ENCODE results near the gene SLC35A2.

The SLC35A2 gene

DNA sequence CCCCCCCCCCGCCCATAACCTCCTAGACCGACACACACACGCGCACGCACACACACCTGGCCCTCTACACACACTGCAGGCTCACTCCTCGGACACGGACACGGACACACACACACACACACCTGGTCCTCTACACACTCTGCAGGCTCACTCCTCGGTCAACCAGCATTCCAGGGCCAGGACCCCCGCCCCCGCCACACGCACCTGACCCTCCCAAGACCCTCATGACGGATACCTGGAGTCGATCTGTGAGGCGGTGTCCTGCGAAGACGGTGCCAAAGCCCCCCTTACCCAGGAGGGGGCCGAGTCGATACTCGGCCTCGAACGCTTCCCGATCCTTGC, 6.8 kb upstream of the SLC35A2 start:
- ATAC-seq (ENCODE audit: insufficient read depth, low read depth): no peak
- Histone ChIP-seq H3K27ac (ENCODE audit: low read length) (peak overlapping the region; percentile 81), H3K4me3 (ENCODE audit: low read depth in 1 of 2, low read length in 2 of 2) (peak overlapping the region; percentile 62 to 79; a peak in 3 of 4 replicates), H4K20me1 (ENCODE audit: insufficient read depth, low read length) (peaks cover 10% of the 10 kb centered on the region; the same call in 1 of the 2 replicates), H2AFZ (ENCODE audit: low read depth, low read length) (peak overlapping the region; percentile 55), H3K79me2 (ENCODE audit: insufficient read depth, low read length) (peaks cover 12% of the 10 kb centered on the region), H3K36me3 (ENCODE audit: insufficient read depth, low read length) (peaks cover 23% of the 10 kb centered on the region), H3K4me2 (ENCODE audit: insufficient read depth, low read length) (peak overlapping the region; percentile 97), H3K9ac (ENCODE audit: low read depth, low read length) (peak overlapping the region; percentile 77), H3K27me3 (ENCODE audit: insufficient read depth, low read length, poor library complexity) (no peaks in the 10 kb centered on the region), H3K4me1 (ENCODE audit: insufficient read depth, low read length) (peaks cover 34% of the 10 kb centered on the region), H3K9me3 (ENCODE audit: insufficient read depth, low read length, severe bottlenecking) (no peaks in the 10 kb centered on the region)
- no peak for DNase-seq
- TF ChIP-seq CTCF (IDR thresholded peaks at IDR 0.05; ENCODE audit: borderline replicate concordance, extremely low read depth, low read length, poor library complexity, severe bottlenecking): no peak
- no peak for TF ChIP-seq EZH2 (IDR thresholded peaks at IDR 0.05; ENCODE audit: borderline replicate concordance, low read depth, low read length, severe bottlenecking)

DNA sequence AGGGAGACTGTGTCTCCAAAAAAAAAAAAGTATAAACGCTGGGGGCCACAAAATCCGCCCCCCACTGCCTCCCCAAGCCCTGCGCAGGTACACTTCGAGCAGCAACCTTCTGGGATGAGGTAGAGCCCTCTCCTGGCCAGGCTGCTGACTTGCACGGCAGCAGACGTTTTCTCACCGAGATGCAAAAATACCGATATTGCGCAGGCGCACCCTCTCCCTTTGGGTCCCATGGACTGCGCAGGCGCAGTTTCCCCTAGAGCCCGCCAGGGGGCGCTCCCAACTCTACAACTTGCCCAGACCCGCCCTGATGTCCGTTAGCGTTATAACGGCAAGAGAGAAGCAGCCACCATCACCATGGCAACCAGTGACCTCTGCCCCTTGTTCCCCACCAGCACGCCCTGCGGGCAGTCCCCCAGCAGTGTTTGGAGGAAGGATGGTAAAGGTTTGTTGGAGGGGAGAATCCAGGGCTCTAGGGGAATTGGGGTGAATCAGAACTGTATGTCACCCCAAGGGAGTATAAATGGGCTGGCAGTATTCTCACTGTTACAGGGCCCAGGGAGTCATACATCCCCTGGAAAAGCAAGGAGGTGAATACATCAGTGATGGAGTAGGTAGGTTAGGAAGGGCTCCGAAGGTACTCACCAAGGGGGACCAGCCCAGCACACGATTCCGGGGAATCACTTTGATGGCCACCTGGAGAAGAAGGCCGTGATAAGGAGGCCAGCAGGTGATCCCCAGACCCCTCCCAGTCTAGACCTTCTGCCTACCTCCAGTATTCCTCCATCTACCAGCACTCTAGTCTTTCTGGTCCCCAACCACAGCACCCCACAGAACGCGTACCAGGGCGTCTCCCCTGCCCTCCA, 5.9 kb upstream of the SLC35A2 start:
- Histone ChIP-seq H3K4me1 (ENCODE audit: insufficient read depth, low read length) (peaks cover 38% of the 10 kb centered on the region), H3K27me3 (ENCODE audit: insufficient read depth, low read length, poor library complexity) (no peaks in the 10 kb centered on the region), H3K4me3 (ENCODE audit: low read depth in 1 of 2, low read length in 2 of 2) (peak overlapping the region; percentile 62 to 79; a peak in 3 of 4 replicates), H3K36me3 (ENCODE audit: insufficient read depth, low read length) (peaks cover 17% of the 10 kb centered on the region), H3K4me2 (ENCODE audit: insufficient read depth, low read length) (peak overlapping the region; percentile 97), H3K79me2 (ENCODE audit: insufficient read depth, low read length) (peaks cover 12% of the 10 kb centered on the region), H3K27ac (ENCODE audit: low read length) (peak overlapping the region; percentile 81), H4K20me1 (ENCODE audit: insufficient read depth, low read length) (peaks cover 10% of the 10 kb centered on the region; the same call in 1 of the 2 replicates), H2AFZ (ENCODE audit: low read depth, low read length) (no peak overlapping the region), H3K9me3 (ENCODE audit: insufficient read depth, low read length, severe bottlenecking) (no peaks in the 10 kb centered on the region), H3K9ac (ENCODE audit: low read depth, low read length) (peak overlapping the region; percentile 77)
- DNase-seq (peak; percentile 89), ATAC-seq (ENCODE audit: insufficient read depth, low read depth) (peak; percentile 60)
- TF ChIP-seq CTCF (IDR thresholded peaks at IDR 0.05; ENCODE audit: borderline replicate concordance, extremely low read depth, low read length, poor library complexity, severe bottlenecking): peak; percentile 93
- TF ChIP-seq EZH2 (IDR thresholded peaks at IDR 0.05; ENCODE audit: borderline replicate concordance, low read depth, low read length, severe bottlenecking): no peak

DNA sequence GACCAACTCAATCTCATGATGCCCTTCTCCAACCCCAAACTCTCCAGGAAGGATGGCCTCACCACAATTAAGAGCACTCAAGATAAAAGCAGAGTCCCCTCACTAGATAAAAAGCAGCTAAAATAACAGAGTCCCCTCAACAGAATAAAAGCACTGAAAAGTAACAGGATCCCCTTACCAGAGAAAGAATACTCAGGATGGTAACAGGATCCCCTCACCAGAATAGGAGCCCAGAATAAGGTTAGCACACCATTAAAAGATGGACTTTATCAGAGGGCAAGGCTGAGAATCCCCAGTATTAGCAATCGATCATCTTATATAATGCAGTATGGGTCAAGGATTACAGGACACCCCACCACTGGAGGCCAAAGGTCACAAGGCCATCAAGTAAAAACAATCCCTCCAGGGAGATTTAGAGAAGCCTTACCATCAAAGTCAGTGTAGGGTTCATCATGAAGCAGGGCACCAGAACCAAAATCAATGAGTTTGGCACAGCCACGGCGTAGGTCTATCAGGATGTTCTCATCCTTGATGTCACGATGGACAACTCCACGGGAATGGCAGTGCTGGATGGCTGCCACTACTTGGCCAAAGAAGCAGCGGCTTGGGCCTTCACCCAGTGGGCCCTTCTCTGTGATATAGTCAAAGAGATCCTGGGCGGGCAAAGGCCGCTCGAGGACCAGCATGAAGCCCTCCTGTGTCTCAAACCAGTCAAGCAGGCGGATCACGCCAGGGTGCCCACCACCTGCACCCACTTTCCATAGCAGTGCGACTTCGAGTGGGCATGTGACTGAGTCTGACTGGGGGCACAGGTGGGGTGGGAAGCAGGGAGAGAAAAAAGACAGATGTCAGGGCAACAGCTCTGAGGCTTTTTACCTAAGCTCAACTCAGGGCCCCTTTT, 3.4 kb upstream of the SLC35A2 start:
- Histone ChIP-seq H3K36me3 (ENCODE audit: insufficient read depth, low read length) (peaks cover 17% of the 10 kb centered on the region), H3K79me2 (ENCODE audit: insufficient read depth, low read length) (peaks cover 29% of the 10 kb centered on the region), H2AFZ (ENCODE audit: low read depth, low read length) (no peak overlapping the region), H4K20me1 (ENCODE audit: insufficient read depth, low read length) (peaks cover 4% of the 10 kb centered on the region; the same call in 1 of the 2 replicates), H3K4me1 (ENCODE audit: insufficient read depth, low read length) (peaks cover 49% of the 10 kb centered on the region), H3K9ac (ENCODE audit: low read depth, low read length) (no peak overlapping the region), H3K4me2 (ENCODE audit: insufficient read depth, low read length) (no peak overlapping the region), H3K27ac (ENCODE audit: low read length) (no peak overlapping the region), H3K27me3 (ENCODE audit: insufficient read depth, low read length, poor library complexity) (no peaks in the 10 kb centered on the region), H3K9me3 (ENCODE audit: insufficient read depth, low read length, severe bottlenecking) (no peaks in the 10 kb centered on the region), H3K4me3 (ENCODE audit: low read depth in 1 of 2, low read length in 2 of 2) (no peak overlapping the region)
- no peak for DNase-seq
- ATAC-seq (ENCODE audit: insufficient read depth, low read depth): no peak
- no peak for TF ChIP-seq CTCF (IDR thresholded peaks at IDR 0.05; ENCODE audit: borderline replicate concordance, extremely low read depth, low read length, poor library complexity, severe bottlenecking)
- no peak for TF ChIP-seq EZH2 (IDR thresholded peaks at IDR 0.05; ENCODE audit: borderline replicate concordance, low read depth, low read length, severe bottlenecking)
